ENCODE data around the gene AACS. TPM values are rescaled to one million over a fixed set of nuclear protein-coding genes. Genes with fewer than 3 reads are reported as not detected.

Gene AACS
- total and polyA plus RNA-seq, 4 donors, result 3.4 to 13.6 (median 7.3) TPM

- no peaks in the 10 kb centered on the region for H3K4me1 ChIP-seq (ENCODE audit: control insufficient read depth in 4 of 4, insufficient read depth in 4 of 4, low read length in 3 of 4)
- no peak overlapping the region for H3K9ac ChIP-seq (ENCODE audit: low read depth in 1 of 2, low read length in 2 of 2)
- no peaks in the 10 kb centered on the region for H3K36me3 ChIP-seq (ENCODE audit: control insufficient read depth in 4 of 4, insufficient read depth in 3 of 4, low read depth in 1 of 4, low read length in 3 of 4)
- no peak for DNase-seq (ENCODE audit: low spot score)
- no peaks in the 10 kb centered on the region for H3K9me3 ChIP-seq (ENCODE audit: control insufficient read depth in 4 of 4, low read length in 3 of 4)
- 93% methylated on average over 9 of the region's 9 CpGs for WGBS
- H3K27me3 ChIP-seq (ENCODE audit: control insufficient read depth in 4 of 4, insufficient read depth in 4 of 4, low read length in 3 of 4), result no peaks in the 10 kb centered on the region
- H3K27ac ChIP-seq (ENCODE audit: low read depth in 1 of 2, low read length in 2 of 2), result no peak overlapping the region
- TF ChIP-seq ZBTB33 (IDR thresholded peaks at IDR 0.05), result no peak
- TF ChIP-seq NR2F2 (IDR thresholded peaks at IDR 0.05), result no peak
- TF ChIP-seq CTCF (IDR thresholded peaks at IDR 0.05; ENCODE audit: low read depth, low read length, missing input control), result no peak
- H3K4me3 ChIP-seq (ENCODE audit: low read depth in 1 of 3, low read length in 3 of 3), result no peak overlapping the region
Measured at GRCh38 chr12:125151284-125151683, 86.0 kb downstream of the AACS start.

GRCh38 chr12:125152463-125152862 is 87.2 kb downstream of the AACS start:
- DNase-seq (ENCODE audit: low spot score), result no peak
- H3K4me3 ChIP-seq (ENCODE audit: low read depth in 1 of 3, low read length in 3 of 3), result no peak overlapping the region
- TF ChIP-seq FOXA1 (IDR thresholded peaks at IDR 0.05) (no peak), HNF4A (conservative IDR thresholded peaks at IDR 0.05) (no peak), ZBTB33 (IDR thresholded peaks at IDR 0.05) (no peak), NR2F2 (IDR thresholded peaks at IDR 0.05) (no peak), ATF3 (IDR thresholded peaks at IDR 0.05) (no peak), JUND (IDR thresholded peaks at IDR 0.05) (no peak), EGR1 (IDR thresholded peaks at IDR 0.05; ENCODE audit: low read depth in 2 of 2) (no peak), HNF4G (IDR thresholded peaks at IDR 0.05) (no peak), YY1 (IDR thresholded peaks at IDR 0.05) (no peak), RAD21 (IDR thresholded peaks at IDR 0.05) (no peak), SP1 (IDR thresholded peaks at IDR 0.05) (no peak), MAX (IDR thresholded peaks at IDR 0.05) (no peak), GABPA (IDR thresholded peaks at IDR 0.05 in 1 of 2, conservative IDR thresholded peaks at IDR 0.05 in 1 of 2) (no peak), REST (IDR thresholded peaks at IDR 0.05) (no peak), FOXA2 (IDR thresholded peaks at IDR 0.05) (no peak), TAF1 (conservative IDR thresholded peaks at IDR 0.05) (no peak)
- H3K36me3 ChIP-seq (ENCODE audit: control insufficient read depth in 4 of 4, insufficient read depth in 3 of 4, low read depth in 1 of 4, low read length in 3 of 4), result no peaks in the 10 kb centered on the region
- H3K27ac ChIP-seq (ENCODE audit: low read depth in 1 of 2, low read length in 2 of 2), result no peak overlapping the region
- peaks cover 0 to 2% (median 0%) of the 10 kb centered on the region in 4 donors for H3K9me3 ChIP-seq (ENCODE audit: control insufficient read depth in 4 of 4, low read length in 3 of 4)
- no peaks in the 10 kb centered on the region for H3K4me1 ChIP-seq (ENCODE audit: control insufficient read depth in 4 of 4, insufficient read depth in 4 of 4, low read length in 3 of 4)
- 77% methylated on average over 7 of the region's 7 CpGs for whole genome bisulfite sequencing
- H3K9ac ChIP-seq (ENCODE audit: low read depth in 1 of 2, low read length in 2 of 2), result no peak overlapping the region
- no peaks in the 10 kb centered on the region for H3K27me3 ChIP-seq (ENCODE audit: control insufficient read depth in 4 of 4, insufficient read depth in 4 of 4, low read length in 3 of 4)
